BLaER1 (cell line): Measurements from ENCODE around the gene FAM53A.
"Not testable (repeated sequence)": the region's sequence is repeated elsewhere in the genome, so short reads cannot be mapped to it uniquely, and the experiment has no call there.

Source experiments
- H3K27ac ChIP-seq: shearing (Covaris generic); formaldehyde crosslinking; 2 replicates; pipeline ENCODE4 v1.8.1; 2022
- H3K27me3 ChIP-seq: shearing (Covaris generic); formaldehyde crosslinking; 2 replicates; pipeline ENCODE4 v1.8.1; 2022
- H3K36me3 ChIP-seq: shearing (Covaris generic); formaldehyde crosslinking; 2 replicates; pipeline ENCODE4 v1.8.1; 2022
- H3K4me1 ChIP-seq: shearing (Covaris generic); formaldehyde crosslinking; 2 replicates; pipeline ENCODE4 v1.8.1; 2022
- H3K4me2 ChIP-seq: shearing (Covaris generic); formaldehyde crosslinking; 2 replicates; pipeline ENCODE4 v1.8.1; 2022
- H3K4me3 ChIP-seq: shearing (Covaris generic); formaldehyde crosslinking; 2 replicates; pipeline ENCODE4 v1.8.1; 2022
- H3K9ac ChIP-seq: shearing (Covaris generic); formaldehyde crosslinking; 2 replicates; pipeline ENCODE4 v1.8.1; 2022
- H3K9me3 ChIP-seq: shearing (Covaris generic); formaldehyde crosslinking; 2 replicates; pipeline ENCODE4 v1.8.1; 2022
- H4K20me1 ChIP-seq: shearing (Covaris generic); formaldehyde crosslinking; 2 replicates; pipeline ENCODE4 v1.8.1; 2022
- Cebpa-rat ChIP-seq: shearing (Covaris generic); IDR thresholded peaks from 2 replicates; pipeline ENCODE4 v1.8.1; 2022

Gene FAM53A

GRCh38 chr4:1609901-1610790 lies 74.0 kb downstream of the FAM53A start:
- H3K9ac ChIP-seq, result no peak overlapping the region
- no peak for TF ChIP-seq Cebpa-rat
- H3K27me3 ChIP-seq, result no peaks in the 10 kb centered on the region
- H4K20me1 ChIP-seq, result no peaks in the 10 kb centered on the region
- no peak overlapping the region for H3K4me2 ChIP-seq
- no peaks in the 10 kb centered on the region for H3K36me3 ChIP-seq
- H3K4me3 ChIP-seq, result no peak overlapping the region
- H3K27ac ChIP-seq, result no peak overlapping the region
- H3K9me3 ChIP-seq, result no peaks in the 10 kb centered on the region
- peaks cover 60% of the 10 kb centered on the region for H3K4me1 ChIP-seq

DNA sequence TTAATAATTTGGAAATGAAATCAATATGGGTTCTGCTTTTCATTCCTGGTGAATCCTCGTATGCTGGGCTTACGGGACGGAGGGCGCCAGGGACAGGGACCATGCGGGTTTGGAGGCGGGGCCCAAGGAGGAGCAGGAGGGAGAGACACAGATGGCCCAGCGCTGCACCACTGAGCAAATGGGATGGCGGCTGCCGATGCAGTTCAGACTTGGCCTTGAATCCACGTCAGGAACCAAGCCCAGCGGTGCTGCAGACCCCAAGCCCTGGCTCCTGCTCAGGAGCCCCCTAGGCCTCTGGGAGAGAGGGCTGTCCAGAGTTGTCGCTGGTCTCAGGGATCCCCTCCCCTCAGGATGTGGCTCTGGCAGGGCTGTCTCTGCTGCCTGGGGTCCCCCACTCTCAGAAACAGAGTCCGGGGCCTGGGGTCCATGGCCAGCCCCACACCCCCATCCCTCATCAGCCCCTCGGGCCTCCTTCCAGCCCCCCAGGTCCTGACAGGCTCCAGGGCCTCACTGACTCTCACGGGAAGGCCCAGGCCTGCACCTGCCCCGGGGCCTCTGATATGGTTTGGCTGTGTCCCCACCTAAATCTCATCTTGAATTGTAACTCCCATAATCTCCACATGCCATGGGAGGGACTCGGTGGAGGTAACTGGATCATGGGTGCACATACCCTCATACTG lies 75.2 kb downstream of the FAM53A start:
- H4K20me1 ChIP-seq, result no peaks in the 10 kb centered on the region

GRCh38 chr4:1608196-1608820 lies 75.8 kb downstream of the FAM53A start:
- peaks cover 64% of the 10 kb centered on the region for H3K4me1 ChIP-seq
- H3K9me3 ChIP-seq, result no peaks in the 10 kb centered on the region
- peak overlapping the region; percentile 63; the same call in 1 of the 2 replicates for H3K27ac ChIP-seq
- peak overlapping the region; percentile 24; the same call in 1 of the 2 replicates for H3K9ac ChIP-seq
- no peaks in the 10 kb centered on the region for H3K27me3 ChIP-seq
- no peak overlapping the region for H3K4me3 ChIP-seq
- H3K4me2 ChIP-seq, result peak overlapping the region; percentile 66
- no peaks in the 10 kb centered on the region for H3K36me3 ChIP-seq
- H4K20me1 ChIP-seq, result no peaks in the 10 kb centered on the region
- no peak for TF ChIP-seq Cebpa-rat

More for the DNA sequence above, 75.2 kb downstream of the FAM53A start:
- Histone ChIP-seq H3K27me3 (no peaks in the 10 kb centered on the region), H3K27ac (peak overlapping the region; percentile 63), H3K36me3 (no peaks in the 10 kb centered on the region), H3K4me3 (no peak overlapping the region), H3K4me1 (peaks cover 60% of the 10 kb centered on the region), H3K9ac (no peak overlapping the region), H3K4me2 (peak overlapping the region; percentile 66), H3K9me3 (no peaks in the 10 kb centered on the region)
- no peak for TF ChIP-seq Cebpa-rat

GRCh38 chr4:1607436-1608195 lies 76.5 kb downstream of the FAM53A start:
- not testable (repeated sequence) for H3K36me3 ChIP-seq, H3K27me3 ChIP-seq, H3K9me3 ChIP-seq, H3K4me3 ChIP-seq, H4K20me1 ChIP-seq
- 0 out of 2 replicates have a peak overlapping the region, but pooled peaks have one; percentile 24 for H3K9ac ChIP-seq
- H3K4me2 ChIP-seq, result peak overlapping the region; percentile 66
- H3K4me1 ChIP-seq, result peaks cover 71% of the 10 kb centered on the region
- peak overlapping the region; percentile 63; the same call in 1 of the 2 replicates for H3K27ac ChIP-seq

- Histone ChIP-seq H3K9me3 (no peaks in the 10 kb centered on the region), H3K27me3 (no peaks in the 10 kb centered on the region), H3K36me3 (no peaks in the 10 kb centered on the region), H3K9ac (peak overlapping the region; percentile 77), H3K4me1 (peaks cover 97% of the 10 kb centered on the region), H3K4me3 (peak overlapping the region; percentile 58), H4K20me1 (no peaks in the 10 kb centered on the region), H3K4me2 (peak overlapping the region; percentile 98), H3K27ac (peak overlapping the region; percentile 92)
- TF ChIP-seq Cebpa-rat, result no peak
Measured at GRCh38 chr4:1604706-1605205, 79.4 kb downstream of the FAM53A start.

- H3K4me2 ChIP-seq, result peak overlapping the region; percentile 98
- no peaks in the 10 kb centered on the region for H3K9me3 ChIP-seq
- no peaks in the 10 kb centered on the region for H3K36me3 ChIP-seq
- peak overlapping the region; percentile 92 for H3K27ac ChIP-seq
- peaks cover 98% of the 10 kb centered on the region for H3K4me1 ChIP-seq
- H3K9ac ChIP-seq, result peak overlapping the region; percentile 77
- no peaks in the 10 kb centered on the region for H3K27me3 ChIP-seq
- H4K20me1 ChIP-seq, result no peaks in the 10 kb centered on the region
- peak overlapping the region; percentile 58 for H3K4me3 ChIP-seq
- no peak for TF ChIP-seq Cebpa-rat
Measured at GRCh38 chr4:1604181-1604705, 79.9 kb downstream of the FAM53A start.

GRCh38 chr4:1603413-1604135 lies 80.5 kb downstream of the FAM53A start:
- Histone ChIP-seq H3K4me3 (peak overlapping the region; percentile 58; the same call in 1 of the 2 replicates), H3K9ac (peak overlapping the region; percentile 77), H3K36me3 (no peaks in the 10 kb centered on the region), H3K4me1 (peaks cover 98% of the 10 kb centered on the region), H4K20me1 (no peaks in the 10 kb centered on the region), H3K4me2 (peak overlapping the region; percentile 98), H3K9me3 (no peaks in the 10 kb centered on the region), H3K27me3 (no peaks in the 10 kb centered on the region), H3K27ac (peak overlapping the region; percentile 92)
- TF ChIP-seq Cebpa-rat, result no peak

DNA sequence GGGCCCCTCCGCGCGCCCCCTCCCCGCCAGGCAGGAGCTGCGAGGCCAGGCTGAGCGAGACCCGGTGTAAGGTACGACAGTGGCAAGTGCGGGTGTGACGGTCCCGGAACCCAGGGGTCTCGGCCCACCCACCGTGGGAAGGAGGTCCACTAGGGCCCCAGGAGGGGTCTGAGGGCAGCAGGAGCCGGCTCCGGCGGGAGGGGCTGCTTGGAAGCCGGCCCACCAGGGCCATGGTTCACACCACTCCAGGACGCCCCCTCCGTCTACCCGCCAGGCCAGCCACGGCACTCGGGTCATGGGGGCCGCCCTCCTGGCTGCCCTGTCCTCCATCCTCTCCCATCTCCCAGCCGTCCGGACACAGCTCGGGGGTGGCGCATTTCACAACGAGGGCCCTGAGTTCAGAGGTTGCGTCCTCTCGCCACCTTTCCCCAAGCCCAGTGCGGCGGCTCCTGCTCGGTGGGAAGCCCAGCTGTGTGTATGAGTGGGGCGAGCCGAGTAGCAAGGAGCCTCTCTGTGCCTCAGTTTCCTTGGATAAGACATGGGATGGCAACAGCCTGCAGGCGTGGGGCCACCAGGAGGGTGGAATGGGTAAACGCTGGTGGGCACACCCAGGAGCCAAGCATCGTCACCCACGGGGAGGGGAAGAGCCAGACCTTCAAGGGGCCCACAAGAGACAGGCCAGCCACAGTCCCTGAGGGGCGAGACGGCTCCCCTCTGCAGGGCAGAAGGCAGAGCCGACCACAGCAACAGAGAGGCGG lies 81.3 kb downstream of the FAM53A start:
- peak overlapping the region; percentile 77; the same call in 1 of the 2 replicates for H3K9ac ChIP-seq
- no peaks in the 10 kb centered on the region for H4K20me1 ChIP-seq
- H3K9me3 ChIP-seq, result no peaks in the 10 kb centered on the region
- H3K36me3 ChIP-seq, result no peaks in the 10 kb centered on the region
- H3K4me1 ChIP-seq, result peaks cover 98% of the 10 kb centered on the region
- no peak overlapping the region for H3K4me3 ChIP-seq
- no peak for TF ChIP-seq Cebpa-rat
- H3K27me3 ChIP-seq, result no peaks in the 10 kb centered on the region
- peak overlapping the region; percentile 92 for H3K27ac ChIP-seq
- peak overlapping the region; percentile 98 for H3K4me2 ChIP-seq
